KMS-11 (cell line): ENCODE data around the gene EXOC3L4.

ENCODE experiments used
- H2AFZ ChIP-seq: fragments of 200-600 bp; sonication (generic); 2 replicates; pipeline ENCODE4 v1.6.1; 2016; ENCODE audit warnings: antibody characterized with exemption, mixed run types, low read depth
- H3K27ac ChIP-seq: fragments of 200-600 bp; sonication (generic); 2 replicates; pipeline ENCODE4 v1.6.1; 2016; ENCODE audit warnings: mild to moderate bottlenecking, mixed run types
- H3K27me3 ChIP-seq: fragments of 200-600 bp; sonication (generic); 2 replicates; pipeline ENCODE4 v1.6.1; 2017; ENCODE audit warnings: mild to moderate bottlenecking, low read depth, mixed run types, moderate library complexity; ENCODE audit not compliant: insufficient read depth
- H3K36me3 ChIP-seq: fragments of 200-600 bp; sonication (generic); 2 replicates; pipeline ENCODE4 v1.6.1; 2017; ENCODE audit warnings: mild to moderate bottlenecking, mixed run types; ENCODE audit not compliant: insufficient read depth
- H3K4me1 ChIP-seq: fragments of 200-600 bp; sonication (generic); 2 replicates; pipeline ENCODE4 v1.6.1; 2016; ENCODE audit warnings: mild to moderate bottlenecking, low read depth, mixed run types; ENCODE audit not compliant: poor library complexity, severe bottlenecking
- H3K4me2 ChIP-seq: fragments of 200-600 bp; sonication (generic); 2 replicates; pipeline ENCODE4 v1.7.0; 2016; ENCODE audit warnings: mild to moderate bottlenecking, mixed run types
- H3K4me3 ChIP-seq: fragments of 200-600 bp; sonication (generic); IDR thresholded peaks from 2 replicates; pipeline ENCODE4 v1.6.1; 2017; ENCODE audit warnings: low read depth, low read length, mixed read lengths; ENCODE audit not compliant: insufficient read depth
- H3K79me2 ChIP-seq: fragments of 200-600 bp; sonication (generic); 2 replicates; pipeline ENCODE4 v1.6.1; 2016; ENCODE audit warnings: low read depth, mixed run types; ENCODE audit not compliant: insufficient read depth
- H3K9ac ChIP-seq: fragments of 200-600 bp; sonication (generic); 2 replicates; pipeline ENCODE4 v1.6.1; 2016; ENCODE audit warnings: mild to moderate bottlenecking, mixed run types
- H4K20me1 ChIP-seq: fragments of 200-600 bp; sonication (generic); 2 replicates; pipeline ENCODE4 v1.6.1; 2016; ENCODE audit warnings: mild to moderate bottlenecking, mixed run types; ENCODE audit not compliant: insufficient read depth
- TF ChIP-seq, protein P1 (sequence below): fragments of 200-600 bp; sonication (generic); conservative IDR thresholded peaks from 2 replicates; pipeline ENCODE4 v1.6.1; 2017; ENCODE audit warnings: low read depth, mild to moderate bottlenecking, antibody characterized with exemption, low read length, moderate library complexity, mixed read lengths

Gene EXOC3L4

DNA sequence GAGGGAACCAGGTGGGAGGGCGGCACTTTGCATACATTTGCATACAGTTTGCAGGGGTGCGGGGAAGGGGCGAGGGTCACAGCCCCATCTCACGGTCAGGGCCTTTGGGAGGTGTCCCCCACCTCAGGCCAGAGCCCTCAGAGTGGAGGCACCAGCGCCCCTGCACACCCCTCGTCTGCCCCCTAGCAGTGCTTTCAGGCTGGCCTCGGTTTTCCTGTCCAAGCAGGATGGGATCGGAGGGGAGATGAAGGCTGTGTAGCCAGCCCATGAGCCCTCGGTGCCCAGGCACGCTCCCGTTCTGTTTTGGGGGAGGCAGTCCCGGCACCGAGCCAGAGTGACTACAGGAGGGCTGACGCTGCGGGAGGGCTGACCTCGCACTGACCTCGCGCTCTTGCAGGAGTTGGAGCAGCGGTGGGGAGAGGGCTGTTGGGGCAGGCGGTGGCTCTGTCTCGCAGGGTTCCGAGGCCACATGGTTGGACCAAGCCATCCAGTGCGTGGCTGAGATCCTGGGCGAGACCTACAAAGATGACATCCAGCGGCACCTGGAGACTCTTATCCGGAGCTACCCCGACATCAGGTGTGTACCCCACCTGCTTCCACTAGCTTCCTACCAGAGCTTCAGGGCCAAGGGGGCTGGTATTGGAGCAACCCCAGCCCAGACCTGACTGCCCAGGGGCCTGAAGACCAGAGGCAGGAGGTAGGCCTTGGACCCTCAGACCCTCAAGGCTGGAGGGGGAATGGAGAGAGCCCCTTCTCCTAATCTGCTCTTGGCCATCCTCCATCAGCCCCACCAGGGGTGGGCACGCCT is 13.6 kb downstream of the EXOC3L4 start:
- H3K36me3 ChIP-seq = no peaks in the 10 kb centered on the region
- H3K4me1 ChIP-seq = peaks cover 69% of the 10 kb centered on the region
- H3K79me2 ChIP-seq = no peaks in the 10 kb centered on the region
- no peak overlapping the region for H3K4me3 ChIP-seq
- peak overlapping the region; percentile 65 for H3K9ac ChIP-seq
- no peaks in the 10 kb centered on the region for H3K27me3 ChIP-seq
- H3K27ac ChIP-seq = peak overlapping the region; percentile 85
- H2AFZ ChIP-seq = no peak overlapping the region
- no peaks in the 10 kb centered on the region for H4K20me1 ChIP-seq
- H3K4me2 ChIP-seq = peak overlapping the region; percentile 79
- TF ChIP-seq, protein P1, sequence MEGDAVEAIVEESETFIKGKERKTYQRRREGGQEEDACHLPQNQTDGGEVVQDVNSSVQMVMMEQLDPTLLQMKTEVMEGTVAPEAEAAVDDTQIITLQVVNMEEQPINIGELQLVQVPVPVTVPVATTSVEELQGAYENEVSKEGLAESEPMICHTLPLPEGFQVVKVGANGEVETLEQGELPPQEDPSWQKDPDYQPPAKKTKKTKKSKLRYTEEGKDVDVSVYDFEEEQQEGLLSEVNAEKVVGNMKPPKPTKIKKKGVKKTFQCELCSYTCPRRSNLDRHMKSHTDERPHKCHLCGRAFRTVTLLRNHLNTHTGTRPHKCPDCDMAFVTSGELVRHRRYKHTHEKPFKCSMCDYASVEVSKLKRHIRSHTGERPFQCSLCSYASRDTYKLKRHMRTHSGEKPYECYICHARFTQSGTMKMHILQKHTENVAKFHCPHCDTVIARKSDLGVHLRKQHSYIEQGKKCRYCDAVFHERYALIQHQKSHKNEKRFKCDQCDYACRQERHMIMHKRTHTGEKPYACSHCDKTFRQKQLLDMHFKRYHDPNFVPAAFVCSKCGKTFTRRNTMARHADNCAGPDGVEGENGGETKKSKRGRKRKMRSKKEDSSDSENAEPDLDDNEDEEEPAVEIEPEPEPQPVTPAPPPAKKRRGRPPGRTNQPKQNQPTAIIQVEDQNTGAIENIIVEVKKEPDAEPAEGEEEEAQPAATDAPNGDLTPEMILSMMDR = no peak

DNA sequence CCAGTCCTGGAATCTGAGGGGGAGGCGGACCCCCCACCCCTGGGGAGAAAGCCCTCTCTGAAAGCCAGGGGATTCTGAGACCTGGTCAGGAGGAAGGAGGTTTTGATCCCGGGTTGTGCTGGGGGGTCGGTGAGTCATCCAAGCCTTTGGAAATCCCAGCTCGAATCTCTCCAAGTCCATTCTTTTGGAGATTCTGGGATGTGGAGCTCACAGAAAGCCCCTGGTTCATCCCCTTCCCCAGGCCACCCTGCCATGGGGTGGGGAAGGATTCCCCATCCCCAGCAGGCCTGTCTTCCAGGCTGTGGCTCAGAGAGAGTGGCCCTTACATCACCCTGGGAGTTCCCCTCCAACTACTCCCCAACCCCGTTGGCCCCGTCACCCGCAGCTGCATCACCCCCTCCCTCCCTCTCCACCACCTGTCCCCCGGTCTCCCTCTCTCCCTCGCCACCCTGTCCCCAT is 14.3 kb downstream of the EXOC3L4 start:
- H3K4me1 ChIP-seq = peaks cover 75% of the 10 kb centered on the region
- peak overlapping the region; percentile 65 for H3K9ac ChIP-seq
- no peak overlapping the region for H2AFZ ChIP-seq
- H4K20me1 ChIP-seq = no peaks in the 10 kb centered on the region
- H3K27me3 ChIP-seq = no peaks in the 10 kb centered on the region
- H3K4me3 ChIP-seq = no peak overlapping the region
- no peaks in the 10 kb centered on the region for H3K79me2 ChIP-seq
- H3K27ac ChIP-seq = peak overlapping the region; percentile 85
- no peaks in the 10 kb centered on the region for H3K36me3 ChIP-seq
- peak overlapping the region; percentile 79 for H3K4me2 ChIP-seq
- TF ChIP-seq, protein P1 = no peak

DNA sequence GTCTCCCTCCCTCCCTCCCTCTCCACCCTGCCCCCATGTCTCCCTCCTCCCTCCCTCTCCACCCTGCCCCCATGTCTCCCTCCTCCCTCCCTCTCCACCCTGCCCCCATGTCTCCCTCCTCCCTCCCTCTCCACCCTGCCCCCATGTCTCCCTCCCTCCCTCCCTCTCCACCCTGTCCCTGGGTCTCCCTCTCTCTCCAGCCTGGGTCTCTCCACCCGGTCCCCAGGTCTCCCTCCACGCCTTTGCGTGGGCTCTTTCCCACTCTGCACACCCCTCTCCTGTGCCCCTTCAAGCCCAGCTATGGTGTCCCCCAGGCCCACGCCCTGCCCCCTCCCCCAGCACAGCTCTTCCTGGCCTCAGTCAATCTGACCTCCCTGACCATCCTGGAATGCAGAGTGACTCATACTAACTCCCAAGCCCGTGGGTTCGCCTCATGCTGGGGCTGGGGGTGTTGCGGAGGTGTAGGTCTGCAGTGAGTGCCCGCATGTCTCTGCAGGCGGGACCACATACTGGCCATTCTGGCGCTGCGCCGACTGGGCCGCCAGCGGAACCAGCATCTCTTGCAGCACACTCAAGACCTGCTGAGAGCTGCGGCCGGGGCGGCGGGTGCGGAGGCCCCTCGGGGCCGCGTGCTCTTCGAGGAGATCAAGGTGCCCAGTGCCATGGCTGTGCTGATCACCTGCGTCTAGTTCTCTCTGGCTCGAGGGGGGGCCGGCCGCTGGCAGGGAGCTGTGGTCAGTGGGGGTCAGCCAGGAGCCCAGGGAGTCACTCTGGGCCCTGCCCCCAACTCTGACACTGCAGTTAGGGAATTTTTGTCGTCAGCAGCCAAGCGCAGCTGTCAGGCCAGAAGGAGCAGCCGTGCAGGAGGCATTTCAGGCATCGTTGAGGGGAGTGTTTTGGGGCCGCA is 15.3 kb downstream of the EXOC3L4 start:
- Histone ChIP-seq H3K4me1 (peaks cover 86% of the 10 kb centered on the region), H3K9ac (peak overlapping the region; percentile 83), H3K27me3 (no peaks in the 10 kb centered on the region), H4K20me1 (no peaks in the 10 kb centered on the region), H3K27ac (peak overlapping the region; percentile 99), H3K79me2 (no peaks in the 10 kb centered on the region), H3K4me2 (peak overlapping the region; percentile 100), H2AFZ (peak overlapping the region; percentile 38; the same call in 1 of the 2 replicates), H3K4me3 (no peak overlapping the region), H3K36me3 (no peaks in the 10 kb centered on the region)
- TF ChIP-seq, protein P1 = no peak

DNA sequence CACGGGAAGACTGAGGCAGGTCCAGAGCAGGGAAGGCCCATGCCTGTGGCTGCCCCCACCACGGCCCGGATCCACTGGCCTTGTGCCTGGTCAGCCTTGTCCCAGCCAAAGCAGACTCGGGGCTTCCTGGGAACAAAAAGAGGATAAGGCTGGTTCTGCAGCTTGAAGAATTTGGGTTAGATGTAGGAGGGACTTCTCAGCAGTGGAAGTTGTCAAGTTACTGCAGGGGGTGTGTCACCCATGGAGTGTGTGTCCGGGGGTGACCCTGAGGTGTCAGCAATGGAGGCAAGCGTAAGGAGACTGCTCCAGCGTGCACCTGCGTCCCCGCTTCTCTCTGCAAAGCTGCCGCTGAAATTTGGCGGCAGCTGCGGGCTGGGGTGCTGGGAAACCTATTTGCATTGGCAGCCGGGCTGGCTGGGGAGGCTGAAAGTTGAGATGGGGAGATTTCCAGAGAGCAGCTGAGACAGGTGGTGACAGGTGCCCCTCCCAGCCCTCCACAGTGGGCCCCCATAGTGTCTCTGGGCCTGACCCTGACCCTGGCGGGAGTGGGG is 16.2 kb downstream of the EXOC3L4 start:
- H2AFZ ChIP-seq = no peak overlapping the region; the same call in 1 of the 2 replicates
- H3K27me3 ChIP-seq = no peaks in the 10 kb centered on the region
- peaks cover 86% of the 10 kb centered on the region for H3K4me1 ChIP-seq
- H3K4me2 ChIP-seq = peak overlapping the region; percentile 100
- peak overlapping the region; percentile 99 for H3K27ac ChIP-seq
- no peak overlapping the region for H3K4me3 ChIP-seq
- peak overlapping the region; percentile 83 for H3K9ac ChIP-seq
- TF ChIP-seq, protein P1 = no peak
- H4K20me1 ChIP-seq = no peaks in the 10 kb centered on the region
- no peaks in the 10 kb centered on the region for H3K79me2 ChIP-seq
- no peaks in the 10 kb centered on the region for H3K36me3 ChIP-seq
